Activated gamma-delta T cell treated with anti-CD3 and anti-CD28 coated beads, Interleukin-2, amount 50 U/mL, for 16 hours (primary cell): ENCODE data around the gene UVRAG.
"Not testable (repeated sequence)": the region's sequence is repeated elsewhere in the genome, so short reads cannot be mapped to it uniquely, and the experiment has no call there.

Experiments used
- DNase-seq: peaks from one replicate; pipeline ENCODE4 v3.0.0-alpha.2; 2020; ENCODE audit warnings: low read depth

UVRAG gene

DNA sequence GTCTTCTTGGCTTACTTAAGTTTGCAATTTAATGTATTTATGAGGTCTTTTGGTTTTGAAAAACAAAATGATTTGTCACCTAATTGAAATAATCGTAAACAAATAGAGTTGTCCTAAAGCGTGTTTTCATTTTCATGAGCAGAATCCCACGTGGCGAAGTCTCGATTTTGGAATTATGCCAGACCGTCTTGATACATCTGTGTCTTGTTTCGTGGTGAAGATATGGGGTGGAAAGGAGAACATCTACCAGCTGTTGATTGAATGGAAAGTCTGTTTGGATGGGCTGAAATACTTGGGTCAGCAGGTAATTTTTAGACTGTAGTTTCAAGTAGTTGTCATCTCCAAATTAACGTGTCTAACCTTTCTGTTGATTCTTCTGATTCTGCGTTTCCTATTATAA, 64.7 kb downstream of the UVRAG start:
- no peak for DNase-seq

DNA sequence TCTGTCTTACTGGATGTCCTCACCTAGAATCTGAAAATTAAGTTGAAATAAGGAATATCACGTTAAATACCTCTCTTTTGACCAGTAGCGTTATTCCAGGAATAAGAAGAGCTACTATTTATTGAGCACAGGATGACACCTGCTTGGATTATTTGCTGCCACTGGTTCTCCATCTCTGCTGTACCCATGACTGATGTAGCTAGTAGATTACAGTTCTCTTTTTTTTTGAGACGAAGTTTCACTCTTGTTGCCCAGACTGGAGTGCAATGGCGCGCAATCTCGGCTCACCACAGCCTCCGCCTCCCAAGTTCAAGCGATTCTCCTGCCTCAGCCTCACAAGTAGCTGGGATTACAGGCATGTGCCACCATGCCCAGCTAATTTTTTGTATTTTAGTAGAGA, 65.3 kb downstream of the UVRAG start:
- DNase-seq = not testable (repeated sequence)

DNA sequence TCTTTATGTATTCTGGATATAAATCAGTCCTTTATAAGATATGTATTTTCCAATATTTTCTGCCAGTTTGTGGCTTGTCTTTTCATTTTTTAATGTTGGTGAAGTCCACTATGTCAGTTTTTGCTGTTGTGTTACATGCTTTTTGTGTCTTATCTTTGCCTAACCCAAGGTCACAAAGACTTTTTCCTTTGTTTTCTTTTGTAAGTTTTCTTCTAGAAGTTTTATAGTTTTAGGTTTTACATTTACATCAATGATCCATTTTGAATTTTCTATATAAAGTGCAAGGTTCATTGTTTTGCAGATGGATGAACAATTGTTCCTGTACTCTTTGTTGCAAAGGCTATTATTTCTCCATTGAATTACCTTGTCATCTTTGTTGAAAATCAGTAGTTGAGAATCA, 69.3 kb downstream of the UVRAG start:
- no peak for DNase-seq

DNA sequence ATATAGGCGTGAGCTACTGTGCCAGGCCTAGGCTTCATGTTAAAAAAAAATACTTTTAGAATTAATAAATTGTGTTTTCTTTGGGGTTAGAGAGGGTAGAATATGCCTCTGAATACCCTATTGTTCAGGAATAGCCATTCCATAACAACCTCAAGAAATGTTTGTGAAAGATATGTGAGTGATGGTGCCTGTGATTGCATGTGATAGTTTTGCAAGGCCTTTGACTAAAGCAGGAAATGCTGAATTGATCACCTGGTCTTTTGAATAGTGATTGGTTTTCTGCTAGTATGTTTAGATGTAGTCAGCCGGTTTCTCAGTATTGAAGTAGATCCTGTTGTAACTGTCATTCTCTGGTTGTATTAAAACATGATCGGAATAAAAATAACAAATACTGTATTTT, 73.4 kb downstream of the UVRAG start:
- no peak for DNase-seq

DNA sequence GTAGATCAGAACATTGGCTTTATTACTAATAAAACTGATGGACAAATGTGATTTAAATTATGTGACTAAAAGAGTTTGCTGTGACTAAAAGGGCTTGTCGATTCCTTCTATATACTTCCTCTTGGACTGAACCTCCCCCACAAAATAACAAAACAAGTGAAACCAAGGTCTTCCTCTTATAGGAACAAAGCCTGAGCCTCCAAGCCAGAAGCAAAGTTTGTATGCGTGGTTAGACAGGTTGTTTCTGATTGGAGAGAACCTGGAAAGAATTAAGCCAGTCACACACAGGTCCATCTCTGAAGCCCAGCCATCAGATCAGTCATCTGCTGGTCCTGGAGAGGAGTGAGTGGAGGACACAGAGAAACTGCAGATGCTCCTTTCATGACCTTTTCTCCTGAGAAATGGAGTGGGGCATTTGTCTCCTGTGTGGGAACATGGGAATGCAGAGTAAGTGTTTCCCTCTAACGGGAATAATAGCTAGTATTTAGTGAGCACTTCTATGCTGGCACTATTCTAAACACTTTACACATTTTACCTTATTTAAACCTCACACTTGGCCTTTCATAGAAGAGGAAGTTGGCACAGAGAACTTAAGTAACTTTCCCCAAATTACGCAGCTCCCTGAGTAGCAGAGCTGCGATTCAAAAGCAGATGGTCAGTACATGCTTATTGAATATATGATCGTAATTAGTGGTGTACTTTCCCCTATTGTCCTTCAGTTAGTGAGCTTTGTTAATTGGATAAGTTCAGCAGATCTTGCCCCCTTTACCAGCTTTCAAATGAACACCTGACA, 77.1 kb downstream of the UVRAG start:
- no peak for DNase-seq

DNA sequence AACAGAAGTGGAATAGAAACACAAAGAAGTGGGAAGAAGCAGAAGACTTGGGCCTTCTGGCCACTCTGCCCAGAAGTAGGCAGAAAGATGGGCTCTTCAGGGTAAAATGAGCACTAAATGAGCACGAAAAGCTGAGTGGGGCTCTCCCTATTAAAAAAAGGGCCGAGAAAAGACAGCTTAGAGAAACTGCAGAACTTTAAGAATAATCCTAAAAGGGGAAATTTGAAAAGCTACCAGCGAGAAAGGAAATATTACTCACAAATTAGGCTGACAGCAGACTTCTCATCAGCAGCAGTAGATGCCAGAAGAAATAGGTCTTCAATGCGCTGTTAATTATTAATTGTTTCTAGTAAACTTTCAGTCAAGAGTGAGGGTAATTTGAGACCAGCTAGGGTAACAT, 78.2 kb downstream of the UVRAG start:
- no peak for DNase-seq

DNA sequence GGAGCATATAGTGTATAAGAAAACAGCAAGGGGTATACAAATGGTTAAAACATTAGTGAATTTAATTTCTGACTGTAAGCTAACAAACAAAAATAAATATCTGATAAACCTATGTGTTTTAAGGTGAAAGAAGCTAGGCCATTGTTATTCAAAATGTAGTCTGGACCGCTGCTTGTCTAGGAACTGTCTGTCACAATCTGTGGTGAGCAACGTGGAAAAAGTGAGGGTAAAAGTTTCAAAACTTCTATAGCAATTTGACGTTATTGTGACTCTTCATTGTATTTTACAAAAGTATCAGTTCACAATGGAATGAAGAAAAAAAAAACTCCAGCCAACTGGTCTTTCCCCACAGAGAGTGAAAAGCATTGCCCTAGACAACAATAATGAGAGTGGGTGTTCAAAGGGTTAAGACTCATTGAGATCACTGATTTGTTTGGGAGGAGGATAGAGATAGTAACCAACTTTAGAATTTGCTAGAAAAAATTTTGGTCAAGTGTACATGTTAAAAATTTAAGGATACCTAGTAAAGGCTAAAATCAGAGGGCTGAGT, 79.1 kb downstream of the UVRAG start:
- DNase-seq = no peak

DNA sequence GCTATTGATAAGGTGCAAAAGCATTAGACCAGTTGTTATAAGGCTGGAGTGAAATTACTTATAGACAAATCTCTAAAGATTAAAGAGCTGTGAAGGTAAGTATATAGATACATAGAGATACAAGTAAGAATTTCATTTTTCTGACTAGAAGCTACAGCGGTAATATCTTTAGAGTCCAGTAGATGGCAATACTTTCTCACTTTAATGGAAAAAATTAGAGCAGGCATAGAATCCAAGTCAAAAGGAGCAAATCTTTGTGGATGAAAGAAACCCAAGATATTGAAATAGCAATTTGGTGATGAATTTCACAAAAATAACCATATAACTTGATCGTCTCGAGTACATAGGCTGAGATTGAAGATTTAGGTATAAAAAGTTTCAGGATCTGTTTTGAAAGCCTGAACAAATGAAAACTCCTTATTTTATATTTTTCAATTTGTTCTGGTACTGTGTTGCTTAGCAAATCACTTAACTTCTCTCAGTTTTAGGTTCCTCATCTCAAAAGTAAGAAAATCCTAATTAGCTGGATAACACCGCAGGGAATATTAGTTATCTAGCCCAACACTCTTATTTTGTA, 81.9 kb downstream of the UVRAG start:
- DNase-seq = no peak

DNA sequence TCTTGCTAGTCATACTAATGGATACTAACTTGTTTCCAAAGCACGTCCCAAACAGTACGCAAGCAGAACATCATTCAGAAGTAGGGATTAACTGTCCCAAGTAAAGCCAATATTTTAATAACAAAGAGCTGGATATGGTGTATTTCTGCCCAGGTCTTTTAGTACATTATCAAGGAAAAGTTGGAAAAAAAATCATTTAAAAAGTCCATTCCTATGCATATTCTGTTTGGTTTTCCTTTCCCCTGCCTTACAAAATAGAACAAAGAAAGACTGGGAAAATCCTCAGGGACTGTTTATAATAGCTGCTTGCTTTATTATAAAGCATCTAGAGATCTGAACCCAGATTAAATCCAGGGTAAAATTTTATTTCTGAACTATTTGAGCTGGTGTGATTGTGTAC, 83.9 kb downstream of the UVRAG start:
- no peak for DNase-seq

DNA sequence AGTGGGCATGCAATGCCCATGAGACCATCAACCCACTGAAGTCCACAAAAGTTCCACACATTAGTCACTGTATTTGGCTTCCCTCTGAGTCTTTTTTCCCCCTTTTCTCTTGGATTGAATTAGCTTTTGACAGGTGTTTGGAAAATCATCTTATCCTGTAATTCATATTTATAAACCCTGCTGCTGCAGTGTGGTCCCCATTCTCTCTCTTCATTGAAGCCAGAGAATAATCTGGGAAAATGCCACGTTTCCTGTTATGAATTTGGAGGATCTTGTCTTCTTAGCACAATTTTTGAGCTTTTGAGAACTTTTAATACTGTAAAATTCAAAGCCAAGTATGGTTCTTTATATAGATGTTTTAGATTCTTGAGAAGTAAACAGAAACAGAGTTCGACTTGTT, 84.8 kb downstream of the UVRAG start:
- DNase-seq = no peak

DNA sequence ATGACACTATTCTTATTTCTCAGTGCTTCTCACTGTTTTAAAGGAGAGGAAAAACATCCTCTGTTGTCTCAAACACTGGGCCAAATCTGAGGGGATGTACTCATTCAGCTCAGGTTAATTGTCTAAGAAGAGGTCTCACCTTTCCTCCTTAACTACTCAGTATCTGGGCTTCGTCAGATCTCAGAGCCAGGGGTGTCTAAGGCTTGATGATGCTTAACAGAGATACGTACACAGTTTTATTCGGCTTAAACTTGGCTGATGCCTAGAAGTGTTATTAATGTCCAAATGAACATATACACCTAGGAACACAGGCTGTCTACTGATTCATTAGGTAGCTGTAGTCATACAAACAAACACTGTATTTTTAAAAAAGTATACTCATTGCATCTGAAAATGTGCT, 85.8 kb downstream of the UVRAG start:
- DNase-seq = no peak

DNA sequence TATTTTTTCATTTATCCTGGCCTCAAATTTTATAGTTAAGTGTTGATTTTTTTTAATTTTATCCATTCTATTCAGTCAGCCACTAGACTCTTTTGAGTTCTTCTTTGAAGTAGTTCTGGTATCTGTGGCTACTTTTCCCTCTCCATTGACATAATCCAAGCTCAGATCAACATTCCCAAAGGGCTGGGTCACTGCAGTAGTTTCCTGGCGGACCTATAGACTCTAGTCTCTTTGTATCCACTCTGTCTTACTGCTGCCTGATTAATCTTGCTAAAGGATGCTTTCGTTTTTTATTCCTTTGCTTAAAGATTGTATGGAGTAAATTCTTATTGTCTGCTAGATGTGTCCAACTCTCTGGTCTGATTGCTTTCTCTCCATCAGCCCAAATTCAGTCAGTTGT, 87.6 kb downstream of the UVRAG start:
- DNase-seq = no peak

DNA sequence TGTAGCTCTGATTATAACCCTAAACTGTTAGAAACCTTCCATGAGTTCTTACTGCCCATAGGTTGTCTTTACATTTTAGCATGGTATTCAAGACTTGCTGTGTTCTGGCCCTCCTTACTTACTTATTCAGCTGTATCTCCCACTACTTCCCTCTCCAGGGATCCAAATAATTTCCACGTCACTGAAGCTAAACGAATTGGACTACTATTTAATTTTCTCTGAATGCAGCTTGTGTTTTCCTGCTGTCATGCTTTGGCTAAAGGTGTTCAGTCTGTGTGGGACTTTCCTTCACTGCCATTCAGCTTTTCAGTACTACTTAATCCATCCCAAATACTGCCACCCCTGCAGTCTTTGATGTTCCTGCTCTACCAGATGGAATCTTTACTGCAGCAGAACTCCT, 88.3 kb downstream of the UVRAG start:
- DNase-seq = no peak

DNA sequence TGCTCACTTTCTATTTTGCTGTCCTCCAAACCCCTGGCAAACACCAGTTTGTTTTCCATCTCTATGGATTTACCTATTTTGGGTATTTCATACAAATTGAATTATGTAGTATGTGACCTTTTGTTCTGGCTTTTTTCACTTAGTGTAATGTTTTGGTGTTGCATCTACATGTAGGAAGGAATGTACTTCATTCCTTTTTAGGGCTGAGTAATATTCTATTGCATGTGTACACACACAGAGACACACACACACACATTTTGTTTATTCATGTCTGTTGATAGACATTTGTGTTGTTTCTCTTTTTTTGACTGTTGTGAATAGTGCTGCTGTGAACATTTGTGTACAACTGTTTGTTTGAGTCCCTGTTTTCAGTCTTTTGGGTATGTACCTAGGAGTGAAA, 90.4 kb downstream of the UVRAG start:
- DNase-seq = no peak

DNA sequence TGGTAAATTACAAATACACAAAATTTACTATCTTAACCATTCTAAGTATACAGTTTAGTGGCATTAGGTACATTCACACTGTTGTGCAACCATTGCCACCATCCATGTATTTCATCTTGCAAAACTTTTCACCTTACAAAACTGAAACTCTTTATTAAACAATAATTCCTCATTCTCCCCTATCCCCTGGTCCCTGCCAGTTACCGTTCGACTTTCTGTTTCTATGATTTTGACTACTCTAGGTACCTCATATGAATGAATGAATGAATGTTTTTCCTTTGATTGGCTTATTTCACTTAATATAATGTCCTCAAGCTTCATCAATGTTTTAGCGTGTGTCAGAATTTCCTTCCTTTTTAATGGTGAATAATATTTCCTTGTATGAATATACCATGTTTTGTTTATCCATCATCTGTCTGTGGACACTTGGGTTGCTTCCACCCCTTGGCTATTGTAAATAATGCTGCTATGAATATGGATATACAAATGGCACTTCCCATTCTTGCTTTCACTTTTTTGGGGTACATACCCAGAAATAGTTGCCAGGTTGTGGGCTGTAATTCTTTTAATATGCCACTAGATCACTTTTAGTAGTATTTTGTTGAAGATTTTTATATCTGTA, 93.0 kb downstream of the UVRAG start:
- no peak for DNase-seq

DNA sequence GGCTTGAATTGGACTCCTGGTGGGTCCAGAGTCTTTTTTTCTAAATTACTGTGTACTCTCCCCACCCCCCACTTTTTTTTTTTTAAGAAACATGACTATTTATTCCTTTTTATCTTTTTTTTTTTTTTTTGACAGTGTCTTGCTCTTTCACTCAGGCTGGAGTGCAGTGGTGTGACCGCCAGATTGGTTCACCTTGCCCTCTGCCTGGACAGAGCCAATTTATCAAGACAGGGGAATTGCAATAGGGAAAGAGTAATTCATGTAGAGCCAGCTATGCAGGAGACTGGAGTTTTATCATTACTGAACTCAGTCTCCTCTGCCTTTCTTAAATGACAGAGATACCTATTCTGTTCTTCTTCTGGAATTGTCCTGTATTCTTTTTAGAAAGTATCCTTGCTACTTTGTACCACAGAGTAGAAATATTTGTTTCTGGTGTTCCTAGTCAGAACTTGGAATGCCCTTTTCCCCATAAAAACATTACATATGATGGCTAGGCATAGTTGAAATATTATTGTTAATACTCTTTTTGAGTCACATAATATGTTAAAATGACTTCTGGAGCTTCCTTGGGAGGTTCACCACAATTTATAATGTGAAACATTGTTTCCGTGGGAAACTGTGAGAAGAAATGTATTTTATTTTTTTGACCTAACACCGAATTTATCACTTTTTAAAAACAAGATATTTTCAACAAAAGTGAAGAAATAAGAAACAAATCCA, 95.6 kb downstream of the UVRAG start:
- no peak for DNase-seq

DNA sequence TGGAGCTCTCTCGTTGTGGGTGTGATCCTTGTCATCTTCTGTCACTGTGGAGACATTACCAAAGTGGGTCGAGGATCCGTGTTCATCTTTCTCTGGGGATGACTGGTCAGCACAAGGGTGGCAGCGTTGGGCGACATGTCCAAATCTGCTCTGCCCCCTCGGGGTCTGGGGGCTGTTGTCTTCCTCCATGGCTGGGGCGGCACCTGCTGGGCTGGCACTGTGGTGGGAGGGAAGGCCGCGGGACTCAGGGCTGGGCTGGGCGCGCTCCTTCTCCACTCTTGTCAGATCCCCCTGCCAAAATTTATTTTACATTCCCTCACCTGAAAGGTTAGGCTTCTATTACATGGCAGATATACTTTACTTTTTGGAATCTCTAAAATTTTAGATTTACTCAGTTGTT, 96.4 kb downstream of the UVRAG start:
- DNase-seq = no peak

DNA sequence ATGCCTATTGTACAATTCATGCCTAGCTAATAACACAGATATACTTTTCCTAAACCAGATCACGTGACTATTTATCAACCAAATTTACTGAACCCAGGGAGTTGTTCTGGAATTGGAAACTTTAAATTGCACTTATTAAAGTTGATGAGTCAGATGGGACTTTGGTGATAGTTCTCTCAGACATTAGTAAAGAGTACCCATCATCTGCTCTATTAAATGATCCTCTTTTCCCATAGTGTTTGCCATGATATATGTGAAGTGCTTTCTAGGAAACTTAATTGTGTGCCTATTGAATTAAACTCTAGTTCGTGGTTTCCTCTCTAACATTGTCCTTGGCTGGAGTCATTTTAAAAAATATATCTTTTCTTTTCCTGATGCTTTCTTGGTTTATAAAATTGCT, 99.0 kb downstream of the UVRAG start:
- DNase-seq = no peak

DNA sequence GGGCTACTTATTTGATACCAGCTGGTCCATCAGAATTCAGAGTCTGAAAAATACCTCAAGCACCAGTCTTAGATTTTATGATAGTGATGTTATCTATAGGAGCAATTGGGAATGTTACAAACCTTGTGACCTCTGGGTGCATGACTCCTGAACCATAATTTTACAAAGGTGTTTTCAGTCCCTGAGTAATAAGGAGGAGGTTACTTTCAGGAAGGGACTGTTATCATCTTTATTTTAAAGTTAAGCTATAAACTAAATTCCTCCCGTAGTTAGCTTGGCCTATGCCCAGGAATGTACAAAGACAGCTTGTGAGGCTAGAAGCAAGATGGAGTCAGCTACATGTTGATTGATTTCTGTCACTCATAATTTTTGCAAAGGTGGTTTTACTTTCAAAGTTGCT, 101.9 kb downstream of the UVRAG start:
- no peak for DNase-seq

DNA sequence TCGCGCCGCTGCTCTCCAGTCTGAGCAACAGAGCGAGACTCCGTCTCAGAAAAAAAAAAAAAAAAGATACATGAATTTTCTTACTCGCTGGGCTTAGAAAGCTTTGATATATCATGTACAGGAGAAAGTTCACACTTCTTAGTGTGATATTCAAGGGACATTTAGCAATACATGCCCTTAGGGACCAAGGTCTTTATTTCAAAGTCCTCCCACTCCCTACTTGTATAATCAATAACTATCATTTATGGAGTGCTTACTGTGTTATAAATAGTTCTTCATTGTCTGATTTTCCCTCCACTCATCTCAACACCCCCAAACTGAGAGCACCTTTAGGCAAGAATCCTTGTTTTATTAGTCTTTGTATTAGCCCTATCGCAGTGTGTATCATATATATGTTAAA, 103.3 kb downstream of the UVRAG start:
- DNase-seq = no peak

DNA sequence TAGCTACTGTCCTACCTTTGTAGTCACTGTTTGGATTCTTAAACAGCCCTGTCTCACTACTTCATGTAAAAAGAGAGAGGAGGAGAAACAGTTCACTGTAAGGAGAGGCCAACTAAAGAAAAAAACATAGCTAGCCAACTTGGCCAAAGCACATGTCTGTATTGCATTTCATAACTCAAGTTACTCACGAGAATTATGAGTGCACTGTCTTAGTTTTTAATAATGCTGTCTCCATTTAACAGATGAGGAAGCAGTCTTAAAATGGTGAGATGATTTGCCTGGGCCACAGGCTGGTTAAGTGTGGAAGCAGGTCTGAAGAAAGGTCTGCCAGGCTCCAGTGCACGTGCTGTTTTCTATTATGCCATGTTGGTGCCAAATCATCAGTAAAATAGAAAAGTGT, 104.5 kb downstream of the UVRAG start:
- no peak for DNase-seq

DNA sequence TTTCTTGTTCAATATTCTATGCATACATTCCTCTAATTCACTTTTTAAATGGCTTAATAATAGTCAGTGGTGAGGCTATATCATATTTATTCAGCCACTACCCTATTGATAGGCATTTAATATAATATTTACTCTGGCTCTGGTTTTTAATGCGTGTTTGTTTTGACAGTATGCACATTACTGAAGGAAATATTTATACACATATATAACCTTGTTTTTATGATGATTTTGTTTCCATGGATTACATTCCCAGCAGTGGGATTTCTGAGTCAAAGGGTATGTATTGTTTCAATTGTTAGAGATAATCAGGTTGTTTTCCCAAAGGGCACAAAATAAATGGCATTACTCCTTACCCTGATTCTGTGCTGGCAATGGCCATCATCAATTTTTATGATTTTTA, 105.8 kb downstream of the UVRAG start:
- no peak for DNase-seq

DNA sequence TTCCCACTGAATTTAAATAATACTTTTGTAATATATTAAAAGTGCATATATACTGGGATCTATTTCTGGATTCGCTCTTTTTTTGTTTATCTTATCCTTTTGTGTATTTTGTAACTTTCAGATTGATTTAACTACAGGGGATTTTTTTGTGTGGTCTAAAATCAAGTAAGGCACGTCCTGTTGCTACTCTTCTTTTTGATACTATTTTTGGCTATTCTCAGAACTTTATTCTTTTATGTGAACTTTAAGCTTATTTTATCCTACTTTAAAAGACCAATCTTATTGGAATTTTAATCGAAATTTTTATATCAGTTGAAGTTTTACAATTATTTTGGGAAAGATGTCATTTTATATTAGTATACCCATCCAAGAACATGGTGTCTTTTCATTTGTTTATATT, 106.8 kb downstream of the UVRAG start:
- DNase-seq = no peak
